Aorta (tissue), 5 donors: ENCODE measurements around the gene FAM13C. TPM values are rescaled to one million over a fixed set of nuclear protein-coding genes. Genes with fewer than 3 reads are reported as not detected.

ENCODE experiments used
- ATAC-seq: fragments of 200-7000 bp; cut with Tn5 transposase; one replicate; pipeline ENCODE4 v1.9.1; 2022; ENCODE audit warnings: moderate library complexity; ENCODE audit not compliant: low FRiP score
- DNase-seq, 2 donors: peaks; one replicate each; pipeline ENCODE4 v3.0.0-alpha.2; 2020
- H3K27ac ChIP-seq, 2 donors: one replicate each; pipeline ENCODE4 v1.5.1; 2013; ENCODE audit warnings: low read length in 2 of 2, mild to moderate bottlenecking in 2 of 2, moderate library complexity in 2 of 2, control low read depth in 1 of 2, inconsistent platforms in 1 of 2, low read depth in 1 of 2
- H3K27me3 ChIP-seq, 2 donors: one replicate each; pipeline ENCODE4 v1.6.1; 2013; ENCODE audit warnings: control low read depth in 1 of 2, low read length in 1 of 2, mild to moderate bottlenecking in 1 of 2, moderate library complexity in 1 of 2; ENCODE audit not compliant: insufficient read depth in 2 of 2, control insufficient read depth in 1 of 2
- H3K36me3 ChIP-seq, 2 donors: one replicate each; pipeline ENCODE4 v1.6.1; 2013; ENCODE audit warnings: control low read depth in 1 of 2, low read length in 1 of 2, mild to moderate bottlenecking in 1 of 2; ENCODE audit not compliant: insufficient read depth in 2 of 2, control insufficient read depth in 1 of 2
- H3K4me1 ChIP-seq, 2 donors: one replicate each; pipeline ENCODE4 v1.6.1; 2013; ENCODE audit warnings: low read length in 2 of 2, control low read depth in 1 of 2, mild to moderate bottlenecking in 1 of 2, moderate library complexity in 1 of 2; ENCODE audit not compliant: insufficient read depth in 2 of 2, control insufficient read depth in 1 of 2
- H3K4me3 ChIP-seq, 2 donors: one replicate each; pipeline ENCODE4 v1.5.1; 2013; ENCODE audit warnings: low read length in 2 of 2, control low read depth in 1 of 2, mild to moderate bottlenecking in 1 of 2
- H3K9me3 ChIP-seq: one replicate; pipeline ENCODE4 v1.6.1; 2013; ENCODE audit warnings: mild to moderate bottlenecking, low read length; ENCODE audit not compliant: control insufficient read depth
- WGBS, 2 donors: extraction: QIAGEN DNeasy Blood & Tissue Kit; methylation state at CpG; one replicate each; pipeline ENCODE4 v1.1.7; 2013; 5-methylcytosine and 5-hydroxymethylcytosine counted together
- intact Hi-C, 2 donors: fragments of 100-400 bp; cut with DNase I; formaldehyde crosslinking; loops; one replicate each; pipeline versions ENCODE4 v1.14.2 to v1.15.0; 2022
- polyA plus RNA-seq, 2 donors: library from polyadenylated mRNA; stranded (reverse); fragments of 200-250 nt; gene quantifications; one replicate each; pipeline ENCODE4 v1.2.3, GENCODE V29; 2013
- total RNA-seq, 2 donors: library from RNA; stranded (reverse); fragmentation: NEBNext Ultra II Directional; extraction: Animal tissue kit (Norgen Biotek cat#: 25700); gene quantifications; one replicate each; pipeline ENCODE4 v1.2.1, GENCODE V29; 2021
- donor health status: healthy with polysubstance abuse.
- donor health status: Bipolar disorder and iron deficiency.
- donor health status: DM: no; HTN: no; CAD: no.
- donor health status: DM: no; HTN: no; CAD: no.
- donor health status: DM: yes; HTN: yes; CAD: no.

FAM13C gene
- total and polyA plus RNA-seq, 4 donors, result 7.4 to 49.7 (median 12.2) TPM

GRCh38 chr10:59285073-59285472, 77.3 kb downstream of the FAM13C start:
- Histone ChIP-seq H3K27ac (no peak overlapping the region), H3K9me3 (no peaks in the 10 kb centered on the region), H3K4me1 (peaks cover 0 to under 1% of the 10 kb centered on the region in 2 donors), H3K36me3 (peaks cover 0 to 1% of the 10 kb centered on the region in 2 donors), H3K27me3 (no peaks in the 10 kb centered on the region), H3K4me3 (no peak overlapping the region)
- intact Hi-C loops, result no loop called here
- ATAC-seq (no peak), DNase-seq (no peak)
- WGBS, 2 donors, result 86 to 87% methylated on average over 4 of the region's 4 CpGs

- intact Hi-C loops, result no loop called here
- Histone ChIP-seq H3K4me1 (peaks cover 0 to 4% of the 10 kb centered on the region in 2 donors), H3K27me3 (no peaks in the 10 kb centered on the region), H3K36me3 (peaks cover 0 to 1% of the 10 kb centered on the region in 2 donors), H3K27ac (no peak overlapping the region), H3K4me3 (no peak overlapping the region), H3K9me3 (no peaks in the 10 kb centered on the region)
- WGBS, 2 donors, result 74 to 76% methylated on average over 7 of the region's 7 CpGs
- ATAC-seq (peak; percentile 47), DNase-seq (no peak)
Observed at GRCh38 chr10:59284118-59284975, 78.0 kb downstream of the FAM13C start.

- WGBS, 2 donors, result 30 to 32% methylated on average over 9 of the region's 9 CpGs
- H3K4me1 ChIP-seq, result peaks cover 0 to 4% of the 10 kb centered on the region in 2 donors
- DNase-seq (no peak), ATAC-seq (peak; percentile 19)
- H3K9me3 ChIP-seq, result no peaks in the 10 kb centered on the region
- H3K4me3 ChIP-seq, result no peak overlapping the region
- H3K27ac ChIP-seq, result no peak overlapping the region
- no peaks in the 10 kb centered on the region for H3K36me3 ChIP-seq
- intact Hi-C loops, result no loop called here
- no peaks in the 10 kb centered on the region for H3K27me3 ChIP-seq
Observed at GRCh38 chr10:59283456-59284091, 78.8 kb downstream of the FAM13C start.

- WGBS, 2 donors, result 63 to 86% methylated on average over 1 of the region's 1 CpG
- intact Hi-C loops, result no loop called here
- Histone ChIP-seq H3K4me3 (no peak overlapping the region), H3K4me1 (peaks cover 0 to 4% of the 10 kb centered on the region in 2 donors), H3K27me3 (no peaks in the 10 kb centered on the region), H3K27ac (no peak overlapping the region), H3K36me3 (no peaks in the 10 kb centered on the region), H3K9me3 (no peaks in the 10 kb centered on the region)
- DNase-seq, result no peak
- ATAC-seq, result no peak
Observed at GRCh38 chr10:59281861-59282260, 80.5 kb downstream of the FAM13C start.

GRCh38 chr10:59279991-59280505, 82.3 kb downstream of the FAM13C start:
- ATAC-seq, result no peak
- Histone ChIP-seq H3K36me3 (no peaks in the 10 kb centered on the region), H3K27me3 (no peaks in the 10 kb centered on the region), H3K4me1 (peaks cover 0 to 4% of the 10 kb centered on the region in 2 donors), H3K9me3 (no peaks in the 10 kb centered on the region), H3K4me3 (no peak overlapping the region), H3K27ac (no peak overlapping the region)
- intact Hi-C loops, result loop anchor here in 1 of 2 donors (10.0 kb wide), 1 partner anchor 85 kb away; the partner anchor contains the start of gene FAM13C
- DNase-seq, result no peak
- WGBS, 2 donors, result 87 to 91% methylated on average over 1 of the region's 1 CpG

GRCh38 chr10:59279476-59279875, 82.9 kb downstream of the FAM13C start:
- intact Hi-C loops, result loop anchor here in 1 of 2 donors (10.0 kb wide), 1 partner anchor 85 kb away; the partner anchor contains the start of gene FAM13C
- H3K27me3 ChIP-seq, result no peaks in the 10 kb centered on the region
- H3K4me3 ChIP-seq, result no peak overlapping the region
- WGBS, 2 donors, result 77 to 88% methylated on average over 1 of the region's 1 CpG
- H3K27ac ChIP-seq, result no peak overlapping the region
- no peaks in the 10 kb centered on the region for H3K9me3 ChIP-seq
- peaks cover 0 to 4% of the 10 kb centered on the region in 2 donors for H3K4me1 ChIP-seq
- ATAC-seq (no peak), DNase-seq (no peak)
- H3K36me3 ChIP-seq, result no peaks in the 10 kb centered on the region

- Histone ChIP-seq H3K4me1 (peaks cover 4% of the 10 kb centered on the region in 2 donors), H3K36me3 (no peaks in the 10 kb centered on the region), H3K4me3 (no peak overlapping the region), H3K27ac (no peak overlapping the region), H3K27me3 (no peaks in the 10 kb centered on the region), H3K9me3 (no peaks in the 10 kb centered on the region)
- ATAC-seq (no peak), DNase-seq (no peak)
- intact Hi-C loops, result loop anchor here in 1 of 2 donors (10.0 kb wide), 1 partner anchor 88 kb away; the partner anchor contains the start of gene FAM13C
Observed at GRCh38 chr10:59276919-59277318, 85.4 kb downstream of the FAM13C start.

GRCh38 chr10:59276133-59276532, 86.2 kb downstream of the FAM13C start:
- H3K9me3 ChIP-seq, result no peaks in the 10 kb centered on the region
- no peak overlapping the region for H3K27ac ChIP-seq
- H3K36me3 ChIP-seq, result peaks cover 0 to 2% of the 10 kb centered on the region in 2 donors
- intact Hi-C loops, result loop anchor here in 1 of 2 donors (10.0 kb wide), 1 partner anchor 89 kb away; the partner anchor contains the start of gene FAM13C
- H3K27me3 ChIP-seq, result no peaks in the 10 kb centered on the region
- no peak for ATAC-seq
- H3K4me3 ChIP-seq, result no peak overlapping the region
- H3K4me1 ChIP-seq, result peaks cover 4% of the 10 kb centered on the region in 2 donors
- DNase-seq, result no peak
